B cell (primary cell): Measurements from ENCODE around the gene JAG2. TPM values are rescaled to one million over a fixed set of nuclear protein-coding genes. Genes with fewer than 3 reads are reported as not detected.

Experiments used
- ATAC-seq: fragments of 200-7000 bp; cut with Tn5 transposase; one replicate; pipeline ENCODE4 v1.10.0; 2021; ENCODE audit warnings: low read depth, mild to moderate bottlenecking, moderate number of reproducible peaks, moderate library complexity
- CTCF ChIA-PET: fragments of 350-600 bp; sonication (Branson Sonifier 250); formaldehyde crosslinking; loops from one replicate; lab custom pipeline; 2021; ENCODE audit warnings: antibody characterized with exemption, inconsistent platforms; lab: Charles Lee
- POLR2A ChIA-PET: fragments of 350-600 bp; sonication (Branson Sonifier 250); formaldehyde crosslinking; loops from one replicate; lab custom pipeline; 2021; ENCODE audit warnings: antibody characterized with exemption; lab: Charles Lee
- DNase-seq: peaks from one replicate; pipeline ENCODE4 v3.0.0; 2013
- H2AFZ ChIP-seq: 2 replicates; pipeline ENCODE4 v1.6.1; 2012; ENCODE audit warnings: mild to moderate bottlenecking, low read depth, low read length; ENCODE audit not compliant: insufficient read depth, poor library complexity, severe bottlenecking
- H3K27ac ChIP-seq, 2 donors: 1 replicate in 1 of 2; 2 replicates in 1 of 2; pipeline ENCODE4 v1.5.1; 2012 to 2013; ENCODE audit warnings: low read length in 2 of 2, mild to moderate bottlenecking in 2 of 2, moderate library complexity in 1 of 2
- H3K27me3 ChIP-seq, 4 experiments: fragments of 200-600 bp in 1 of 4; sonication (generic) in 1 of 4; replicated peaks in 1 of 4; 1 replicate in 2 of 4; 2 replicates in 2 of 4; pipeline versions ENCODE4 v1.6.1 to v1.7.0; 2013 to 2016; ENCODE audit warnings: low read length in 3 of 4, mild to moderate bottlenecking in 2 of 4, mixed read lengths in 1 of 4, moderate library complexity in 1 of 4; ENCODE audit not compliant: insufficient read depth in 4 of 4, control insufficient read depth in 3 of 4; ENCODE audit errors: control extremely low read depth in 1 of 4
- H3K36me3 ChIP-seq, 2 experiments: replicated peaks in 1 of 2; 1 replicate in 1 of 2; 2 replicates in 1 of 2; pipeline versions ENCODE4 v1.6.1 to v1.7.1; 2013; ENCODE audit warnings: low read length in 1 of 2; ENCODE audit not compliant: insufficient read depth in 2 of 2, control insufficient read depth in 1 of 2; ENCODE audit errors: control extremely low read depth in 1 of 2, extremely low read depth in 1 of 2
- H3K4me1 ChIP-seq, 2 donors: fragments of 200-600 bp in 1 of 2; sonication (generic) in 1 of 2; 1 replicate in 1 of 2; 2 replicates in 1 of 2; pipeline versions ENCODE4 v1.5.1 to v1.6.1; 2013 to 2017; ENCODE audit warnings: low read length in 2 of 2; ENCODE audit not compliant: control insufficient read depth in 2 of 2, insufficient read depth in 2 of 2
- H3K4me2 ChIP-seq: replicated peaks from 2 replicates; pipeline ENCODE3; 2012; ENCODE audit warnings: mild to moderate bottlenecking, low read depth, low read length; ENCODE audit not compliant: poor library complexity, severe bottlenecking
- H3K4me3 ChIP-seq, 5 experiments: fragments of 200-600 bp in 1 of 5; sonication (generic) in 1 of 5; 1 replicate in 3 of 5; 2 replicates in 2 of 5; pipeline versions ENCODE4 v1.5.1 to v1.7.0; 2011 to 2016; ENCODE audit warnings: low read length in 4 of 5, mild to moderate bottlenecking in 4 of 5, low read depth in 2 of 5, control low read depth in 1 of 5, moderate library complexity in 1 of 5; ENCODE audit not compliant: insufficient read depth in 1 of 5; ENCODE audit errors: control extremely low read depth in 1 of 5, extremely low read depth in 1 of 5
- H3K79me2 ChIP-seq: fragments of 200-600 bp; sonication (generic); one replicate; pipeline ENCODE4 v1.6.0; 2016; ENCODE audit warnings: low read length; ENCODE audit not compliant: control insufficient read depth, insufficient read depth
- H3K9ac ChIP-seq: fragments of 200-600 bp; sonication (generic); 2 replicates; pipeline ENCODE4 v1.6.1; 2017; ENCODE audit warnings: mild to moderate bottlenecking, low read length, moderate library complexity
- H3K9me3 ChIP-seq, 3 donors: one replicate each; pipeline versions ENCODE4 v1.6.1 to v1.7.1; 2013; ENCODE audit warnings: low read length in 2 of 3; ENCODE audit not compliant: control insufficient read depth in 2 of 3, insufficient read depth in 1 of 3; ENCODE audit errors: control extremely low read depth in 1 of 3
- H4K20me1 ChIP-seq: 2 replicates; pipeline ENCODE4 v1.6.0; 2012; ENCODE audit warnings: mild to moderate bottlenecking, low read length; ENCODE audit not compliant: insufficient read depth, control insufficient read depth, poor library complexity, severe bottlenecking
- H3K27ac Mint-ChIP-seq: one replicate; pipeline ENCODE4 v1.8.0; 2021; ENCODE audit warnings: mixed read lengths
- H3K27me3 Mint-ChIP-seq: one replicate; pipeline ENCODE4 v1.8.0; 2021; ENCODE audit warnings: mixed read lengths
- H3K4me1 Mint-ChIP-seq: one replicate; pipeline ENCODE4 v1.8.0; 2021; ENCODE audit warnings: mixed read lengths
- H3K4me3 Mint-ChIP-seq: one replicate; pipeline ENCODE4 v1.8.0; 2021; ENCODE audit warnings: mixed read lengths
- H3K9me3 Mint-ChIP-seq: one replicate; pipeline ENCODE4 v1.8.0; 2022; ENCODE audit warnings: mixed read lengths; ENCODE audit not compliant: insufficient read depth
- CTCF ChIP-seq: fragments of 200-600 bp; IDR thresholded peaks from one replicate; pipeline ENCODE4 v1.8.0; 2022; ENCODE audit warnings: antibody characterized with exemption, mild to moderate bottlenecking
- EZH2 ChIP-seq: IDR thresholded peaks from 2 replicates; pipeline ENCODE4 v1.6.1; 2012; ENCODE audit warnings: borderline replicate concordance, low read depth, mild to moderate bottlenecking, moderate library complexity, low read length; ENCODE audit not compliant: insufficient read depth, poor library complexity, severe bottlenecking
- WGBS: methylation state at CpG from one replicate; pipeline ENCODE4 v1.1.5; 2013; ENCODE audit warnings: missing lambda C conversion rate; ENCODE audit not compliant: insufficient coverage; 5-methylcytosine and 5-hydroxymethylcytosine counted together
- intact Hi-C: fragments of 100-400 bp; cut with micrococcal nuclease; formaldehyde crosslinking; loops from one replicate; pipeline ENCODE4 v1.10.0; 2022
- polyA plus RNA-seq: library from polyadenylated mRNA; depleted of rRNA; stranded (reverse); fragments of >200 nt; gene quantifications from 2 replicates; pipeline ENCODE4 v1.2.3, GENCODE V29; 2012
- total RNA-seq, 2 donors: library from RNA; stranded (reverse); fragments of 120-200 nt in 1 of 2; gene quantifications; 1 replicate in 1 of 2; 2 replicates in 1 of 2; pipeline versions ENCODE4 v1.2.3 to v1.2.4, GENCODE V29; 2013 to 2022

Gene JAG2
- total and polyA plus RNA-seq, 2 donors (not counting 1 experiment from before 2014, with no cell fraction given): 0.27 to 0.34 TPM

GRCh38 chr14:105180592-105181548 lies 12.3 kb upstream of the JAG2 start, which contains the start of gene NUDT14:
Gene NUDT14 (minus strand): TSS chr14:105181312. CDS start chr14:105181209, 103 bp downstream.
- peak within 1 kb of the TSS in 4 of 5 experiments; percentile 37 to 65 (median 53) for H3K4me3 ChIP-seq
- peaks cover 0 to 3% (median 0%) of the 10 kb centered on the region in 3 donors for H3K9me3 ChIP-seq
- H3K4me2 ChIP-seq: peak within 1 kb of the TSS; percentile 97
- H3K27me3 ChIP-seq: peaks cover 0 to 8% (median 0%) of the 10 kb centered on the region in 4 experiments
- peak within 1 kb of the TSS; percentile 61 for H3K27ac Mint-ChIP-seq
- peak; percentile 92 for ATAC-seq
- H3K9ac ChIP-seq: peak within 1 kb of the TSS; percentile 61
- H3K4me3 Mint-ChIP-seq: peak within 1 kb of the TSS; percentile 84
- TF ChIP-seq EZH2 (no peak), CTCF (no peak)
- peak within 1 kb of the TSS; percentile 75 for H2AFZ ChIP-seq
- H3K4me1 ChIP-seq: peaks cover 9 to 21% of the 10 kb centered on the region in 2 donors
- DNase-seq: peak; percentile 92
- peaks cover 18% of the 10 kb centered on the region for H4K20me1 ChIP-seq
- no peaks in the 10 kb centered on the region for H3K9me3 Mint-ChIP-seq
- CTCF ChIA-PET: interaction anchor here (0.7 to 1.4 kb wide), 4 partner anchors 8 to 170 kb away, joined by 3 to 4 read pairs (median 3); partner anchors contain the start of gene BRF1
- intact Hi-C loops: loop anchor here (5.0 kb wide), 1 partner anchor 354 kb away; no protein-coding TSS in a partner anchor
- no peak within 1 kb of the TSS for H3K27ac ChIP-seq
- peaks cover 5% of the 10 kb centered on the region for H3K79me2 ChIP-seq
- H3K4me1 Mint-ChIP-seq: peaks cover 12% of the 10 kb centered on the region
- no peaks in the 10 kb centered on the region for H3K27me3 Mint-ChIP-seq
- H3K36me3 ChIP-seq: no peaks in the 10 kb centered on the region
- POLR2A ChIA-PET: no interaction called here
- under 1% methylated on average over 101 of the region's 106 CpGs for WGBS
